GM12878 (cell line): ENCODE measurements around the gene FBXO15. TPM values are rescaled to one million over a fixed set of nuclear protein-coding genes. Genes with fewer than 3 reads are reported as not detected.

Experiments used
- ATAC-seq: fragments of 200-7000 bp; cut with Tn5 transposase; 3 replicates; pipeline ENCODE4 v1.9.1; 2020; ENCODE audit warnings: mild to moderate bottlenecking, moderate library complexity
- BruUV-seq: library from RNA; stranded (reverse); fragments of 400-500 nt; replicated peaks from 2 replicates; lab custom pipeline; 2021; lab: Mats Ljungman, UMichigan
- CTCF ChIA-PET: fragments of 300-600 bp; sonication (Branson Sonifier 250); formaldehyde crosslinking; extraction: SDS; loops from one replicate; lab custom pipeline; 2021; ENCODE audit warnings: inconsistent platforms; lab: Yijun Ruan, JAX
- POLR2A ChIA-PET: fragments of 350-600 bp; formaldehyde crosslinking; extraction: SDS; loops from one replicate; lab custom pipeline; 2021; ENCODE audit warnings: inconsistent platforms; lab: Charles Lee
- RAD21 ChIA-PET: fragments of 300-600 bp; sonication (Branson Sonifier 250); formaldehyde crosslinking; loops from one replicate; lab custom pipeline; 2023; ENCODE audit warnings: antibody characterized with exemption; ENCODE audit not compliant: unreplicated experiment; lab: Charles Lee
- SMC1A ChIA-PET: fragments of 300-600 bp; sonication (Branson Sonifier 250); formaldehyde crosslinking; loops from one replicate; lab custom pipeline; 2023; ENCODE audit not compliant: unreplicated experiment, uncharacterized antibody; lab: Charles Lee
- DNase-seq: peaks from one replicate; pipeline ENCODE4 v3.0.0-alpha.2; 2011; ENCODE audit warnings: low read depth, low spot score
- FAIRE-seq: peaks from 3 replicates; lab custom pipeline; 2011; peaks lifted over from hg19 to GRCh38; lab: Jason Lieb, UNC
- H2AFZ ChIP-seq: 2 replicates; pipeline ENCODE4 v1.6.0; 2011; ENCODE audit warnings: low read depth, low read length, control low read depth; ENCODE audit not compliant: control insufficient read depth
- H3K27ac ChIP-seq: 2 replicates; pipeline ENCODE4 v1.5.1; 2011; ENCODE audit warnings: control low read depth; ENCODE audit not compliant: control insufficient read depth, insufficient read depth
- H3K27me3 ChIP-seq, 2 experiments: replicated peaks in 1 of 2; 2 replicates each; pipeline versions ENCODE4 v1.6.0 to v1.6.1; 2011; ENCODE audit warnings: low read length in 1 of 2; ENCODE audit not compliant: control insufficient read depth in 2 of 2, insufficient read depth in 2 of 2
- H3K36me3 ChIP-seq, 2 experiments: 2 replicates each; pipeline ENCODE4 v1.5.1; 2011; ENCODE audit warnings: low read length in 1 of 2; ENCODE audit not compliant: control insufficient read depth in 2 of 2, insufficient read depth in 2 of 2
- H3K4me1 ChIP-seq: 2 replicates; pipeline ENCODE4 v1.6.1; 2011; ENCODE audit warnings: mild to moderate bottlenecking, low read length, moderate library complexity, mixed read lengths; ENCODE audit not compliant: control insufficient read depth, insufficient read depth
- H3K4me2 ChIP-seq: 2 replicates; pipeline ENCODE4 v1.6.0; 2011; ENCODE audit warnings: control low read depth; ENCODE audit not compliant: control insufficient read depth, insufficient read depth
- H3K4me3 ChIP-seq: fragments of 200-600 bp; sonication (generic); 2 replicates; pipeline ENCODE4 v1.5.1; 2016
- H3K79me2 ChIP-seq: 2 replicates; pipeline ENCODE4 v1.6.0; 2011; ENCODE audit warnings: low read length; ENCODE audit not compliant: control insufficient read depth, insufficient read depth
- H3K9ac ChIP-seq: 2 replicates; pipeline ENCODE4 v1.8.0; 2011; ENCODE audit warnings: low read length, control low read depth, mixed read lengths; ENCODE audit not compliant: control insufficient read depth, insufficient read depth
- H3K9me3 ChIP-seq: replicated peaks from 3 replicates; pipeline ENCODE4 v1.5.1; 2011; ENCODE audit warnings: mild to moderate bottlenecking, low read length; ENCODE audit not compliant: control insufficient read depth, insufficient read depth
- H4K20me1 ChIP-seq: 2 replicates; pipeline ENCODE4 v1.6.0; 2011; ENCODE audit not compliant: control insufficient read depth, insufficient read depth
- BCL11A ChIP-seq: IDR thresholded peaks from 2 replicates; pipeline ENCODE4 v1.6.1; 2011; ENCODE audit warnings: low read depth, low read length
- CHD1 ChIP-seq: IDR thresholded peaks from 2 replicates; pipeline ENCODE4 v1.6.1; 2012; ENCODE audit warnings: low read depth, low read length, improper control_type of control experiment
- DPF2 ChIP-seq: fragments of 450-650 bp; IDR thresholded peaks from 2 replicates; pipeline ENCODE4 v1.6.1; 2017; ENCODE audit warnings: mild to moderate bottlenecking
- EGR1 ChIP-seq, 2 experiments: IDR thresholded peaks; 1 replicate in 1 of 2; 2 replicates in 1 of 2; pipeline ENCODE4 v1.6.1; 2011 to 2012; ENCODE audit warnings: low read depth in 2 of 2, low read length in 2 of 2, borderline replicate concordance in 1 of 2, mild to moderate bottlenecking in 1 of 2, moderate library complexity in 1 of 2
- ETV6 ChIP-seq, 2 experiments: fragments of 450-650 bp in 1 of 2; IDR thresholded peaks in 1 of 2; conservative IDR thresholded peaks in 1 of 2; 2 replicates each; pipeline ENCODE4 v1.6.1; 2014; ENCODE audit warnings: antibody characterized with exemption in 1 of 2, borderline replicate concordance in 1 of 2, low read depth in 1 of 2, mild to moderate bottlenecking in 1 of 2, moderate library complexity in 1 of 2
- EZH2 ChIP-seq: IDR thresholded peaks from 2 replicates; pipeline ENCODE4 v1.6.1; 2012; ENCODE audit warnings: low read depth, mild to moderate bottlenecking, control low read depth, inconsistent platforms, low read length, borderline replicate concordance; ENCODE audit not compliant: control insufficient read depth
- KDM1A ChIP-seq: fragments of 200-600 bp; sonication (generic); IDR thresholded peaks from 2 replicates; pipeline ENCODE4 v1.6.1; 2016; ENCODE audit warnings: borderline replicate concordance
- MTA2 ChIP-seq: fragments of 450-650 bp; IDR thresholded peaks from 2 replicates; pipeline ENCODE4 v1.6.1; 2016; ENCODE audit warnings: low read depth, mild to moderate bottlenecking, moderate library complexity
- MTA3 ChIP-seq: IDR thresholded peaks from 2 replicates; pipeline ENCODE4 v1.6.1; 2012; ENCODE audit warnings: low read length, inconsistent platforms, borderline replicate concordance
- NR2F1 ChIP-seq: fragments of 450-650 bp; conservative IDR thresholded peaks from 2 replicates; pipeline ENCODE4 v1.6.1; 2017; ENCODE audit warnings: mild to moderate bottlenecking
- PBX3 ChIP-seq: IDR thresholded peaks from 2 replicates; pipeline ENCODE4 v1.6.1; 2011; ENCODE audit warnings: mild to moderate bottlenecking, low read depth, low read length, moderate library complexity; ENCODE audit not compliant: insufficient replicate concordance
- PML ChIP-seq: IDR thresholded peaks from 2 replicates; pipeline ENCODE4 v1.6.1; 2012; ENCODE audit warnings: low read length, inconsistent platforms
- RELB ChIP-seq: fragments of 450-650 bp; IDR thresholded peaks from 2 replicates; pipeline ENCODE4 v1.6.1; 2017; ENCODE audit warnings: low read depth, mild to moderate bottlenecking, moderate library complexity
- RUNX3 ChIP-seq: IDR thresholded peaks from 2 replicates; pipeline ENCODE4 v1.6.1; 2012; ENCODE audit warnings: low read length, inconsistent platforms
- SIN3A ChIP-seq: IDR thresholded peaks from 2 replicates; pipeline ENCODE4 v1.6.1; 2012; ENCODE audit warnings: low read depth, low read length, improper control_type of control experiment
- SUZ12 ChIP-seq: fragments of 200-600 bp; sonication (generic); IDR thresholded peaks from one replicate; pipeline ENCODE4 v1.6.1; 2018; ENCODE audit warnings: antibody characterized with exemption, mild to moderate bottlenecking; ENCODE audit not compliant: unreplicated experiment
- TAF1 ChIP-seq: IDR thresholded peaks from 2 replicates; pipeline ENCODE4 v1.6.1; 2011; ENCODE audit warnings: mild to moderate bottlenecking, low read depth, low read length, borderline replicate concordance
- TCF3 ChIP-seq: IDR thresholded peaks from 2 replicates; pipeline ENCODE4 v1.6.1; 2012; ENCODE audit warnings: low read depth, mild to moderate bottlenecking, low read length, borderline replicate concordance; ENCODE audit not compliant: insufficient read depth
- ZNF274 ChIP-seq: IDR thresholded peaks from one replicate; pipeline ENCODE4 v1.8.0; 2011; ENCODE audit not compliant: insufficient read length, insufficient read depth
- WGBS: methylation state at CpG from one replicate; pipeline ENCODE4 v1.1.6; 2016; ENCODE audit warnings: low lambda C conversion rate; ENCODE audit not compliant: insufficient replicate concordance, insufficient coverage; ENCODE audit errors: missing lambda C conversion rate; 5-methylcytosine and 5-hydroxymethylcytosine counted together
- in situ Hi-C: fragments of 300-500 bp; cut with MboI; formaldehyde crosslinking; loops from 9 replicates; pipeline ENCODE4 v1.14.3; 2018; ENCODE audit warnings: mixed read lengths
- intact Hi-C: fragments of 100-400 bp; cut with micrococcal nuclease; formaldehyde crosslinking; loops from one replicate; pipeline ENCODE4 v1.14.2; 2022; ENCODE audit not compliant: unreplicated experiment
- polyA plus RNA-seq, 11 experiments: library from polyadenylated mRNA; depleted of rRNA in 4 of 11; unstranded in 6 of 11; stranded (reverse) in 5 of 11; fragments of >200 nt; fragmentation: Nextera tagmentation in 4 of 11; fragmentation: Illumina TruSeq in 1 of 11; extraction: Ambion mirVana in 4 of 11; extraction: Trizol in 1 of 11; gene quantifications; 1 replicate in 1 of 11; 2 replicates in 10 of 11; pipeline versions ENCODE4 v1.2.1 to v1.2.3, GENCODE V29; 2011 to 2016; ENCODE audit warnings: inconsistent platforms in 2 of 11, missing spikeins in 2 of 11, low read depth in 1 of 11
- total RNA-seq, 4 experiments: library from RNA; depleted of rRNA in 3 of 4; stranded (reverse); fragments of >200 nt in 3 of 4; fragmentation: Illumina TruSeq in 1 of 4; extraction: Trizol in 1 of 4; gene quantifications; 2 replicates each; pipeline versions ENCODE4 v1.2.1 to v1.2.3, GENCODE V29; 2013 to 2021

The FBXO15 gene
- total and polyA plus RNA-seq, 10 of the 15 experiments (the other 5 are each of a cell fraction or from before 2014, with no cell fraction given) = 0.06 to 0.90 (median 0.22) TPM; not detected in 3

GRCh38 chr18:74063557-74063956 is 84.1 kb downstream of the FBXO15 start:
- Histone ChIP-seq H3K9ac (no peak overlapping the region), H3K4me3 (no peak overlapping the region), H3K36me3 (no peaks in the 10 kb centered on the region), H3K4me1 (peaks cover 11% of the 10 kb centered on the region), H4K20me1 (no peaks in the 10 kb centered on the region), H3K79me2 (no peaks in the 10 kb centered on the region), H3K27ac (no peak overlapping the region), H3K9me3 (no peaks in the 10 kb centered on the region), H3K27me3 (no peaks in the 10 kb centered on the region; a peak in 1 of 4 replicates), H3K4me2 (no peak overlapping the region), H2AFZ (no peak overlapping the region)
- FAIRE-seq (no peak), ATAC-seq (no peak), DNase-seq (no peak)
- intact Hi-C loops (no loop called here), in situ Hi-C loops (no loop called here)
- SMC1A ChIA-PET = no interaction called here
- CTCF ChIA-PET = no interaction called here
- 3% methylated on average over 5 of the region's 5 CpGs for WGBS
- POLR2A ChIA-PET = no interaction called here
- no TSS peak for BruUV-seq
- RAD21 ChIA-PET = no interaction called here
- no peak for TF ChIP-seq SIN3A
- no peak for TF ChIP-seq ZNF274
- TF ChIP-seq CHD1 = no peak
- no peak for TF ChIP-seq MTA2
- TF ChIP-seq RELB = no peak
- TF ChIP-seq ETV6 (conservative IDR thresholded peaks at IDR 0.05 in 1 of 2, IDR thresholded peaks at IDR 0.05 in 1 of 2; ENCODE audit: borderline replicate concordance in 1 of 2, low read depth in 1 of 2) = no peak
- no peak for TF ChIP-seq EZH2
- no peak for TF ChIP-seq TCF3
- no peak for TF ChIP-seq DPF2
- TF ChIP-seq BCL11A = no peak
- no peak for TF ChIP-seq NR2F1
- TF ChIP-seq PBX3 = no peak
- TF ChIP-seq EGR1 (IDR thresholded peaks at IDR 0.05; ENCODE audit: borderline replicate concordance in 1 of 2, low read depth in 2 of 2, low read length in 2 of 2) = no peak
- TF ChIP-seq PML = no peak
- no peak for TF ChIP-seq SUZ12
- TF ChIP-seq KDM1A = no peak
- no peak for TF ChIP-seq RUNX3
- TF ChIP-seq TAF1 = no peak
- TF ChIP-seq MTA3 = no peak
